SIG-M5 treated with dmso at 0.1 percent for 504 hours (cell line): ENCODE measurements around the gene OOEP.

Experiments
- DNase-seq: peaks from one replicate; lab custom pipeline; 2025; ENCODE audit not compliant: unreplicated experiment; lab: John Stamatoyannopoulos, UW

The OOEP gene

DNA sequence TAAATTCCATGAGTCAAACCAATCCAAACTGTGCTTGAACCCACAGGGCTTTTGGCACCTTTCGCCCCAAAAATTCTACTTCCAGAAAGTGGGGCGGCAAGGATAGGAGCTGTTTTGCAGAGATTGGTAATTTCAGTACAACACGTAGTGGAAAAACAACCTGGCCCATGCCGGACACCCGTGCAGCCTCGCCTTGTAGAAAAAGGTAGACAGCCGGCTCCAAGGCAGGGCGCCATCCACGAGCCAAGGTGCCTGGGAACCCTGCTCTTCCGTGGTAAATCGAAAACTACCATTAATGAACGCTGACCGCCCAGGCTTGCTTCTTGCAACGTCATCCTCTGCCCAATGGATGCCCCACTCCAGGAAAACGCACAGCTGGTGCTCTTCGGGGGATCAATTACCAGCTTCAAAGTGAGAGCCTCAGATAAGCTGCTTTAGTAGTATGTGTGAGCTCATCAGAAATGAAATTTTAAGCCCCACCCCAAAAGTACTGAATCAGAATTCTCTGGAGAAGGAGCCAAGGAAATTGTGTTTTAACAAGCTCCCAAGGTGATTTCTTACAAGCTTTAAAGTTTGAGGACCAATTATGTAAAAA lies 1.8 kb downstream of the OOEP start:
- DNase-seq, result no peak

DNA sequence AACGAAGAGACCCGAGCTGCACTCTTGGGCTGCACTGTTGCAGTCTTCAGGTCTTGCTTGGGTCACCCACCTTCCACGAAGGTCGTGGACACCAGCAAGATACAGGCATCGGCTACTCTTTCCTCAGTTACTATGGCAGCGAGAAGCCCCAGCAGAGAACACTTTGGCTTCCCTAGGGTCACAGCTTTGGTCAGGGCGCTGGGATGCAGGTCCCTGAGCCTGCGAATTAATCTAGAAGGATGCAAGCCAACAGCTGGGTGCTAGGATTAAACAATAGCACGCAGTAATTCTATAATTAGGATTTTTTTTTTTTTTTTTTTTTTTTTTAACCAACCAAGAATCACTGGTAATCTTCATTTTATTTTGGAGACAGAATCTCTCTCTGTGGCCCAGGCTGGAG lies 5.1 kb downstream of the OOEP start:
- no peak for DNase-seq

- no peak for DNase-seq
These were observed 5.6 kb downstream of the OOEP start for GRCh38 chr6:73364121-73364520.

- no peak for DNase-seq
These were observed 6.2 kb downstream of the OOEP start for GRCh38 chr6:73363537-73363875.

GRCh38 chr6:73362869-73363536 lies 6.7 kb downstream of the OOEP start:
- no peak for DNase-seq

DNA sequence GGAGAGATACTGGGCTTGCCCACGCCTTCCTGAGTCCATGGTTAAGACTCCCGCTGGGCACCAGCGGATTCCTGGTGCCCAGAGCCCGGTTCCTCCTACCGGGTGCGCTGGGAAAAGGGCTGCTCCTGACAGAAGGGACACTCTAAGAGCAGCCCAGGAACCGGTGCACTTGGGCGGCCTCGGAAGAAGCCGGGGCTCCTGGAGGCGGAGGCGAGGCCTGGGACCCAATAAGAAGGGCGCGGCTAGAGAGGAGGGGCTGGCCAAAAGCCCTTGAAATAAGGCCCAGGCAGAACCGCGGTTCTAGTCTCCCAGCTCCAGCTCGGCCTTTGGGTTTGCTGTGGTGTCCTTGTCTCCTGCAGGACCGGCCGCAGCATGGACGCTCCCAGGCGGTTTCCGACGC lies 7.3 kb downstream of the OOEP start, which contains the start of gene KHDC3L:
TSS of gene KHDC3L (plus strand) at position 301 of the 400 bp plus-strand sequence. CDS start at position 373, 72 bp downstream.
- DNase-seq, result no peak

- no peak for DNase-seq
These were observed 15.8 kb downstream of the OOEP start, which contains the start of gene DPPA5 for GRCh38 chr6:73353636-73354593. DPPA5 (minus strand) TSS chr6:73354276; CDS start chr6:73354225, 51 bp downstream.

- DNase-seq, result no peak
These were observed 20.4 kb downstream of the OOEP start for GRCh38 chr6:73349311-73349710.

DNA sequence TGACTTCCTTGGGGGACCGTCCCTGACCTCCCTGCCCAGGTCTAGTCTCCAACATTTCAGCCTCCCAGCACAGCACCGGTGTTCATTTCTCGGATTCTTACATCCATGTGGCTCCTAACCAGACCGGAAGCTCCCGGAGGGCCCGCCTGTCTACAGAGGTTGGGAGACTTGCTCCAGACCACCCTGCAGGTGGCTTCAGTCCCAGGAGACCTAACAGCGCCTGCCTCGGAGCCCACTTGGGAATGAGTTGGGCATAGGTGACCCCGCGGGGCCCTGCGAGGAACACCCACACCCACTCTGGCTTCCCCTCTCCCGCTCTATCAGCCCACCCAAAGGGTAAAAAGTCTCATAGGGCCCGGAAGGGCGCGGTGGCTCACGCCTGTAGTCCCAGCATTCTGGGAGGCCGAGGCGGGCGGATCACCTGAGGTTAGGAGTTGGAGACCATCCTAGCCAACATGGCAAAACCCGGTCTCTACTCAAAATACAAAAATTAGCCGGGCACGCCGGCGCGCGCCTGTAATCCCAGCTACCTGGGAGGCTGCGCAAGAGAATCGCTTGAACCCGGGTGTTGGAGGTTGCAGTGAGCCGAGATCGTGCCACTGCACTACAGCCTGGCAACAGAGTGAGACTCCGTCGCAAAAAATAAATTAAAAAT lies 21.0 kb downstream of the OOEP start:
- DNase-seq, result no peak

DNA sequence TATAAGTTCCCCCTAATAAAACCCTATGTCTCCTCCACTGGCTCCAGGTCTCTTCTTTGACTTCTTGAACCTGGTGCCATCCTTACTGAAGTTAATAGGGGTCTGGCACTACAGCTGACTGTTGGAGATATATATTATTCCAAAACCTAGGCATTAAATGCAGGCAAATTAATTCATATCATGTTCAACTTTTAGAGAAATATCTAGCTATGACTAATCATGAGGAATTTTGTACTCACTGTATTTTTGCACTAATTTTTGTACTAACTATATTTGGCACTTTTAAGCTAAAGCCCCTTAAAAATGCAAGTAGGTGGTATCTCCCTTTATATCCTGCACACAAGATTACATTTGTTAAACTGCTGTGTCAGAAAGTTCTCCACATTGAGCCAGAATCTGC lies 26.5 kb downstream of the OOEP start:
- no peak for DNase-seq

DNA sequence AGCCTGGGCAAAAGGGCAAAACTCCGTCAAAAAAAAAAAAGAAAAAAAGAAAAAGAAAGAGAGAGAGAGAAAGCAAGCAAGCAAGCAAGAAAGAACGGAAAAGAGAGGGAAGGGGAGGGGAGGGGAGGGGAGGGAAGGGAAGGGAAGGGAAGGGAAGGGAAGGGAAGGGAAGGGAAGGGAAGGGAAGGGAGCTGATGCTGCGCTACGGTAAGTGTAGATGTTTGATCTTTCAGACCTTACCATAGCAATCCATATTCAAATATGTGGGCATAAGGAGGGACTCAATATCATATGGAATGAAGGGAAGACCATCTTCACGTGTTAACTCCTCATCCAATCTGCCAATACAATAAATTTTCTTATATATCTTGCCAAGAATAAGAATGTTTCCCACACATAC lies 27.5 kb downstream of the OOEP start:
- DNase-seq, result no peak

DNA sequence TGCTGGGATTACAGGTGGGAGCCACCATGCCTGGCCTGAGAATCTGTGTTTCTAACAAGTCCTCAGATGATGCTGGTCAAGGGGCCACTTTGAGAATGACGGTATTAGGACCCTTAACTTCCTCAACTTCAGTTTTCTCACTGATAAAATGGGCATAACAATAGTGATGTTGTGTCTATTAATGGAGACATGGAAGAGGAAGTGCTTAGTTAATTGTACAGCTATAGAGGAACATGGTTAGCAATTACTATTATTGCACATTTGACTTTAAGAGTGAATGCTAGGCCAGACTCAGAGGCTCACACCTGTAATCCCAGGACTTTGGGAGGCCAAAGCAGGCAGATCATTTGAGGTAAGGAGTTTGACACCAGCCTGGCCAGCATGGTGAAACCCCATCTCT lies 28.4 kb downstream of the OOEP start:
- peak; percentile 15 for DNase-seq

DNA sequence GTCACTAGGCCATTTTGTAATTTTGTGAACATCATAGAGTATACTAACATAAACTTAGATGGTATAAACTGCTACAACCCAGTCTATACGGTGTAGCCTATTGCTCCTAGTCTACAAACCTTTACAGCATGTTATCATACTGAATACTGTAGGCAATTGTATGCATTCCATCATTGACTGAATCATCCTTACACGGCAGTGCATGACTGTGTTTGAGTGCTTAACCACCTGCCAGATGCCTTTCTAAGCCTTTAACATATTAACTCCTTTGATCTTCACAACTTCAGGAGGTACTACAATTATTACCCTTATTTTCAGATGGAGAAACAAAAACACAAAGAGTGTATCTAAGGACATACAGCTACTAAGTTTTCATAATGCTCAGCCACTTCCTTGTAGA lies 29.6 kb downstream of the OOEP start:
- DNase-seq, result no peak

DNA sequence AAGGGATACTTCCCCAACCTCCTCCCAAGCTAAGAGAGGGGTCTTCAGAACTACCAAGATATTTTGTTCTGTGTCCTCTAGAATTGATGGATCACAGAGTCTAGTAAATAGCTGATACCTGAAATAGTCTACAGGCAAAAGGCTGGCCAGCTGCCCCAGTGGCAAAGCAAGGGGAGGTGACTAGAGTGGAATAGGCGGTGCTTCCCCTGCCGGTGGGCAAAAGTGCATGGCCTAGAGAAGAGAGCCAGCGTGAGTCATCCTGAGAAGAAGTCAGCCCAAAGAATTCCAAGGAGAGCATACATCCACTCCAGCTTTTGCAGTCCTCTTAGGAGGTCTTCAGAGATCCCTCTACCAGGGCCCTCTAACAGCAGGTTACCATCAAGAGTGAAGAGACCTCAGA lies 30.4 kb downstream of the OOEP start:
- no peak for DNase-seq

DNA sequence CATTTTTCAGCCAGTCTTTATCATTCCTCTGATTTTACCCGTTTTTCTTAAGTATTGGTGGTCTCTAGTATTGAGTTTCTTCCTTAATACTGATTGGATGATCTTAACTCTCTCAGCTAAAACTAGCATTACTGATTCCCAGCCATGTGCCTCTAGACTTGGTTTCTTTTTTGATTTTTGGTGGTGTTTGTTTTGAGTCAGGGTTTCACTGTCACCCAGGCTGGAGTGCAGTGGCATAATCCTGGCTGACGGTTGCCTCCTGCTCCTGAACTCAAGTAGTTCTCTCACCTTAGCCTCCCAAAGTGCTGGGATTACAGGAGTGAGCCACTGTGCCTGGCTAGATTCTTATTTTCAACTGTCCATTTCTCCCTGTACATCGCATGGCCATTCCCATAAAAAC lies 40.5 kb downstream of the OOEP start:
- no peak for DNase-seq

GRCh38 chr6:73328790-73329189 lies 40.9 kb downstream of the OOEP start:
- DNase-seq, result no peak

DNA sequence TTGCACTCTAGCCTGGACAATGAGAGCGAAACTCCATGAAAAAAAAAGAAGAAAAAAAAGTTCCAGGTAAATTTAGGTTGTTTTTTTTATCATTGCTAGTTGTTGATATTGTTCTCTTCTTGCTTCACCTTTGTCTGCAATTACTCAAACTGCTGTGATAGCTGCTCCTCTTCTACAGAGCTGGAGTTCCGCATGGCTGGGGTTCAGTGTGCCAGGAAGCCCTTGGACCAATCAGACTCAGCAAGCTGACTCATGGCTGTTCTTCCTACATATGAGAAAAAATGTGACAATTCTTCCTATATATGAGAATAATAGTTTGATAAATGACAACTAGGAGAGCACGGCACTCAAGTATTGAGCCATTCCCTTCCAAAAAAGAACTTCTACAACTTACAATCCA lies 44.0 kb downstream of the OOEP start:
- DNase-seq, result no peak

GRCh38 chr6:73323323-73323722 lies 46.4 kb downstream of the OOEP start:
- DNase-seq, result no peak
